HG02970 (cell line): Measurements from ENCODE around the gene CADM3.
A peak's percentile ranks its signal among the peaks of the same experiment; 100 is the strongest.

Source experiments
- ATAC-seq: cut with Tn5 transposase; IDR thresholded peaks from one replicate; pipeline ENCODE4 v1.9.1; 2021; ENCODE audit warnings: mild to moderate bottlenecking, moderate library complexity, moderate number of reproducible peaks; ENCODE audit not compliant: unreplicated experiment, low FRiP score

CADM3 gene

GRCh38 chr1:159171254-159171687 lies at the start of gene CADM3:
TSS of gene CADM3 (plus strand) at chr1:159171615. CDS start at chr1:159171766, 151 bp downstream.
- no peak for ATAC-seq

GRCh38 chr1:159122005-159122621 lies 49.3 kb upstream of the CADM3 start:
- no peak for ATAC-seq

GRCh38 chr1:159123587-159123986 lies 47.8 kb upstream of the CADM3 start:
- no peak for ATAC-seq

- ATAC-seq, result no peak
Measured at GRCh38 chr1:159132271-159132881, 39.0 kb upstream of the CADM3 start.

- no peak for ATAC-seq
Measured at GRCh38 chr1:159140474-159140873, 30.9 kb upstream of the CADM3 start.

GRCh38 chr1:159141584-159142390 lies 29.6 kb upstream of the CADM3 start:
- no peak for ATAC-seq

GRCh38 chr1:159142391-159142663 lies 29.1 kb upstream of the CADM3 start:
- no peak for ATAC-seq

- ATAC-seq, result no peak
Measured at GRCh38 chr1:159142726-159143510, 28.5 kb upstream of the CADM3 start.

- no peak for ATAC-seq
Measured at GRCh38 chr1:159144571-159144970, 26.8 kb upstream of the CADM3 start.

- no peak for ATAC-seq
Measured at GRCh38 chr1:159146980-159147379, 24.4 kb upstream of the CADM3 start.

- no peak for ATAC-seq
Measured at GRCh38 chr1:159152031-159152430, 19.4 kb upstream of the CADM3 start.

- ATAC-seq, result peak; percentile 97
Measured at GRCh38 chr1:159161001-159161718, 10.3 kb upstream of the CADM3 start.

- no peak for ATAC-seq
Measured at GRCh38 chr1:159161719-159162026, 9.7 kb upstream of the CADM3 start.

GRCh38 chr1:159162516-159163265 lies 8.7 kb upstream of the CADM3 start:
- no peak for ATAC-seq

GRCh38 chr1:159163614-159164228 lies 7.7 kb upstream of the CADM3 start:
- no peak for ATAC-seq

- no peak for ATAC-seq
Measured at GRCh38 chr1:159168043-159168442, 3.4 kb upstream of the CADM3 start.

- ATAC-seq, result no peak
Measured at GRCh38 chr1:159170639-159171038, 776 bp upstream of the CADM3 start.

GRCh38 chr1:159171688-159172501 lies 480 bp downstream of the CADM3 start:
- no peak for ATAC-seq
